ENCODE results near the gene ELOVL4.

Gene ELOVL4

DNA sequence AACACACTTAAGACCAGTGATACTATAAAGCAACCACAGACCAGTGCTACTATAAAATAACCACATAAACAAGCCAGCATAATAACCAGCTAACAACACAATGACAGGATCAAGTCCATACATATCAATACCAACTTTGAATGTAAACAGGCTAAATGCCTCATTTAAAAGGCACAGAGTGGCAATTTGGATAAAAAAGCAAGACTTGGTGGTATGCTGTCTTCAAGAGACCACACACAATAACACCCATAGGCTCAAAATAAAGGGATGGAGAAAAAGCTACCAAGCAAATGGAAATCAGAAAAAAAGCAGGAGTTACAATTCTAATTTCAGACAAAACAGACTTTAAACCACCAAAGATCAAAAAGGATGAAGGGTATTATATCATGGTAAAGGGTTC is 19.8 kb upstream of the ELOVL4 start:
- Histone ChIP-seq H3F3A (ENCODE audit: control insufficient read depth, insufficient read depth) (no peaks in the 10 kb centered on the region), H3K4me3 (ENCODE audit: low read length) (no peak overlapping the region), H3K36me3 (ENCODE audit: control insufficient read depth, low read length) (no peaks in the 10 kb centered on the region), H3K4me1 (ENCODE audit: control insufficient read depth, low read length) (no peaks in the 10 kb centered on the region), H3K27me3 (ENCODE audit: control insufficient read depth, low read length) (no peaks in the 10 kb centered on the region), H3K79me2 (ENCODE audit: control insufficient read depth, low read length) (no peaks in the 10 kb centered on the region), H3K4me2 (ENCODE audit: low read length) (no peak overlapping the region), H3K9me3 (ENCODE audit: control insufficient read depth, insufficient read depth, low read length) (peaks cover 7% of the 10 kb centered on the region; the same call in 1 of the 2 replicates), H4K20me1 (ENCODE audit: control insufficient read depth, insufficient read depth, low read depth, low read length) (no peaks in the 10 kb centered on the region), H3K9me2 (replicated peaks; ENCODE audit: control insufficient read depth, low read length) (no peaks in the 10 kb centered on the region), H3K27ac (ENCODE audit: low read depth, low read length) (no peak overlapping the region)
- TF ChIP-seq EZH2phosphoT487 (IDR thresholded peaks at IDR 0.05; ENCODE audit: borderline replicate concordance, low read length) = no peak
- TF ChIP-seq, protein P1, sequence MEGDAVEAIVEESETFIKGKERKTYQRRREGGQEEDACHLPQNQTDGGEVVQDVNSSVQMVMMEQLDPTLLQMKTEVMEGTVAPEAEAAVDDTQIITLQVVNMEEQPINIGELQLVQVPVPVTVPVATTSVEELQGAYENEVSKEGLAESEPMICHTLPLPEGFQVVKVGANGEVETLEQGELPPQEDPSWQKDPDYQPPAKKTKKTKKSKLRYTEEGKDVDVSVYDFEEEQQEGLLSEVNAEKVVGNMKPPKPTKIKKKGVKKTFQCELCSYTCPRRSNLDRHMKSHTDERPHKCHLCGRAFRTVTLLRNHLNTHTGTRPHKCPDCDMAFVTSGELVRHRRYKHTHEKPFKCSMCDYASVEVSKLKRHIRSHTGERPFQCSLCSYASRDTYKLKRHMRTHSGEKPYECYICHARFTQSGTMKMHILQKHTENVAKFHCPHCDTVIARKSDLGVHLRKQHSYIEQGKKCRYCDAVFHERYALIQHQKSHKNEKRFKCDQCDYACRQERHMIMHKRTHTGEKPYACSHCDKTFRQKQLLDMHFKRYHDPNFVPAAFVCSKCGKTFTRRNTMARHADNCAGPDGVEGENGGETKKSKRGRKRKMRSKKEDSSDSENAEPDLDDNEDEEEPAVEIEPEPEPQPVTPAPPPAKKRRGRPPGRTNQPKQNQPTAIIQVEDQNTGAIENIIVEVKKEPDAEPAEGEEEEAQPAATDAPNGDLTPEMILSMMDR (IDR thresholded peaks at IDR 0.05; ENCODE audit: low read depth, low read length, poor library complexity, severe bottlenecking) = no peak

GRCh38 chr6:79964607-79965081 is 17.3 kb upstream of the ELOVL4 start:
- no peaks in the 10 kb centered on the region for H4K20me1 ChIP-seq (ENCODE audit: control insufficient read depth, insufficient read depth, low read depth, low read length)
- no peaks in the 10 kb centered on the region for H3K4me1 ChIP-seq (ENCODE audit: control insufficient read depth, low read length)
- peaks cover 4% of the 10 kb centered on the region; the same call in 1 of the 2 replicates for H3K9me3 ChIP-seq (ENCODE audit: control insufficient read depth, insufficient read depth, low read length)
- no peaks in the 10 kb centered on the region for H3K9me2 ChIP-seq (replicated peaks; ENCODE audit: control insufficient read depth, low read length)
- H3K27ac ChIP-seq (ENCODE audit: low read depth, low read length) = no peak overlapping the region
- H3K4me3 ChIP-seq (ENCODE audit: low read length) = no peak overlapping the region
- no peak overlapping the region for H3K4me2 ChIP-seq (ENCODE audit: low read length)
- no peaks in the 10 kb centered on the region for H3F3A ChIP-seq (ENCODE audit: control insufficient read depth, insufficient read depth)
- H3K36me3 ChIP-seq (ENCODE audit: control insufficient read depth, low read length) = no peaks in the 10 kb centered on the region
- TF ChIP-seq, protein P1 (IDR thresholded peaks at IDR 0.05; ENCODE audit: low read depth, low read length, poor library complexity, severe bottlenecking) = no peak
- no peak for TF ChIP-seq EZH2phosphoT487 (IDR thresholded peaks at IDR 0.05; ENCODE audit: borderline replicate concordance, low read length)
- H3K27me3 ChIP-seq (ENCODE audit: control insufficient read depth, low read length) = no peaks in the 10 kb centered on the region
- H3K79me2 ChIP-seq (ENCODE audit: control insufficient read depth, low read length) = no peaks in the 10 kb centered on the region

DNA sequence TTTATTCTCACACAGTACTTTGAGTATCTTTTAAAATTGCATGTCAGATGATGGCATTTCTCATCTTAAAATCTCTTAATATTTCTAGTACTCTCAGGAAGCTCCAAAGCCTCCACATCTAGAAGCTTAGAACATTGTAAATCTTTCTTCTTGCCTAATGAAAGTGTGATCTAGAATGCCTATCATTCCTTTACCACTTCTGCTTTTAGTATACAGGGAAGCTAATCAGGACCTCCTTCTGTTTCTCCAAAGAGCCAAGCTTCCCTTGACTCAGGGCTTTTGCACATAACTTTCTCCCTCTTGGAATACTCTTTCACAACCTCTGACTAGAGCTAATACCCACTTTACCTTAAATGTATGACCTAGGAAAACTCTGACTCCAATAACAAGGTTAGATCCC is 7.5 kb upstream of the ELOVL4 start:
- TF ChIP-seq, protein P1 (IDR thresholded peaks at IDR 0.05; ENCODE audit: low read depth, low read length, poor library complexity, severe bottlenecking) = no peak
- TF ChIP-seq EZH2phosphoT487 (IDR thresholded peaks at IDR 0.05; ENCODE audit: borderline replicate concordance, low read length) = no peak
- H3K9me2 ChIP-seq (replicated peaks; ENCODE audit: control insufficient read depth, low read length) = no peaks in the 10 kb centered on the region
- no peaks in the 10 kb centered on the region for H3K36me3 ChIP-seq (ENCODE audit: control insufficient read depth, low read length)
- no peak overlapping the region for H3K4me2 ChIP-seq (ENCODE audit: low read length)
- H3K27ac ChIP-seq (ENCODE audit: low read depth, low read length) = no peak overlapping the region
- H3F3A ChIP-seq (ENCODE audit: control insufficient read depth, insufficient read depth) = no peaks in the 10 kb centered on the region
- H4K20me1 ChIP-seq (ENCODE audit: control insufficient read depth, insufficient read depth, low read depth, low read length) = no peaks in the 10 kb centered on the region
- H3K27me3 ChIP-seq (ENCODE audit: control insufficient read depth, low read length) = peaks cover 2% of the 10 kb centered on the region; the same call in 1 of the 2 replicates
- H3K4me3 ChIP-seq (ENCODE audit: low read length) = no peak overlapping the region
- H3K79me2 ChIP-seq (ENCODE audit: control insufficient read depth, low read length) = no peaks in the 10 kb centered on the region
- no peaks in the 10 kb centered on the region for H3K9me3 ChIP-seq (ENCODE audit: control insufficient read depth, insufficient read depth, low read length)
- no peaks in the 10 kb centered on the region for H3K4me1 ChIP-seq (ENCODE audit: control insufficient read depth, low read length)
